Astrocyte of the cerebellum (primary cell): Measurements from ENCODE around the gene CTTNBP2.

Experiments used
- DNase-seq: peaks from one replicate; pipeline ENCODE4 v3.0.0-alpha.2; 2011; ENCODE audit warnings: low read depth
- H3K4me3 ChIP-seq: 2 replicates; pipeline ENCODE4 v1.5.1; 2011; ENCODE audit warnings: mild to moderate bottlenecking, low read depth, low read length, moderate library complexity
- in situ Hi-C: cut with HindIII; loops from 2 replicates; pipeline ENCODE4 v1.10.0; 2017; ENCODE audit warnings: low sequenced_read_pairs
- TF ChIP-seq, protein P1 (sequence below): IDR thresholded peaks from 2 replicates; pipeline ENCODE4 v1.5.1; 2012; ENCODE audit warnings: low read length, low read depth, moderate library complexity, mild to moderate bottlenecking; ENCODE audit errors: missing control alignments

The CTTNBP2 gene

DNA sequence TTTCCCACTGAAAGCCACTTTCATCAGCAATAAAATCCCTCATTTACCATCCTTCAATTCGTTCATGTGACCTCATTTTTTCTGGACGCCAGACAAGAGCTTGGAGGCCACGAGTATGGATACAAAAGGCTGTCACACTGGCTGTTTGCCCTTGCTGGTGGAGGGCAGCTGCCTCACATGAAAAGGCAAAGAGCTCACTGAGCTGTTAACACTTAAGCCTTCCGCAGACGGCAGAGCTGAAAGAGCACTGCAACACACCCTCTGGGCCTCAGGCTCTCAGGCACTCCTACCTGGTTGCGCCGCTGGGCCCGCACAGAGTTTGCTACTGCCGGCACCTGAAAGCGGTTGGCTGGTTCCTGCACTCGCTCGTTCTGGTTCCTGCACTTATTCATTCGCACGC is 199.9 kb downstream of the CTTNBP2 start:
- DNase-seq: no peak
- in situ Hi-C loops: no loop called here
- no peak overlapping the region for H3K4me3 ChIP-seq
- TF ChIP-seq, protein P1, sequence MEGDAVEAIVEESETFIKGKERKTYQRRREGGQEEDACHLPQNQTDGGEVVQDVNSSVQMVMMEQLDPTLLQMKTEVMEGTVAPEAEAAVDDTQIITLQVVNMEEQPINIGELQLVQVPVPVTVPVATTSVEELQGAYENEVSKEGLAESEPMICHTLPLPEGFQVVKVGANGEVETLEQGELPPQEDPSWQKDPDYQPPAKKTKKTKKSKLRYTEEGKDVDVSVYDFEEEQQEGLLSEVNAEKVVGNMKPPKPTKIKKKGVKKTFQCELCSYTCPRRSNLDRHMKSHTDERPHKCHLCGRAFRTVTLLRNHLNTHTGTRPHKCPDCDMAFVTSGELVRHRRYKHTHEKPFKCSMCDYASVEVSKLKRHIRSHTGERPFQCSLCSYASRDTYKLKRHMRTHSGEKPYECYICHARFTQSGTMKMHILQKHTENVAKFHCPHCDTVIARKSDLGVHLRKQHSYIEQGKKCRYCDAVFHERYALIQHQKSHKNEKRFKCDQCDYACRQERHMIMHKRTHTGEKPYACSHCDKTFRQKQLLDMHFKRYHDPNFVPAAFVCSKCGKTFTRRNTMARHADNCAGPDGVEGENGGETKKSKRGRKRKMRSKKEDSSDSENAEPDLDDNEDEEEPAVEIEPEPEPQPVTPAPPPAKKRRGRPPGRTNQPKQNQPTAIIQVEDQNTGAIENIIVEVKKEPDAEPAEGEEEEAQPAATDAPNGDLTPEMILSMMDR: no peak

DNA sequence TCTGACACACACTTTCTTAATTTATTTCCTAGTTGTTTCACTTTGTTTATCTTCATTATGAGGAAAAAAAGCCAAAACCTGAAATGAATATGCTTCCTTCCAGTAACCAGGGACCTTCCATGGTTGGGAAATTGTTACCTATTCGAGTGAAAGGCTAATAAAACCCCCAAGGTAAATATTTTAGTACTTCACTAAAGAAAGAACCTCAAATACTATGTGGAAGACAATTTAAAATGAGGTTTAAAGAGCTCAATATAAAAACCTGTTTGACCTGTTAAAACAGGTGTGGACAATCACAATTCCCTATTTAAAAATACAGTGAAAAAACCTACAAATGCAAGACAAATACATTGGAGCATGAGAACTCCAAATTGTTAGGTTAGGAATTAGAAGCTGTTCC is 200.8 kb downstream of the CTTNBP2 start:
- DNase-seq: no peak
- in situ Hi-C loops: no loop called here
- TF ChIP-seq, protein P1: no peak
- H3K4me3 ChIP-seq: no peak overlapping the region

DNA sequence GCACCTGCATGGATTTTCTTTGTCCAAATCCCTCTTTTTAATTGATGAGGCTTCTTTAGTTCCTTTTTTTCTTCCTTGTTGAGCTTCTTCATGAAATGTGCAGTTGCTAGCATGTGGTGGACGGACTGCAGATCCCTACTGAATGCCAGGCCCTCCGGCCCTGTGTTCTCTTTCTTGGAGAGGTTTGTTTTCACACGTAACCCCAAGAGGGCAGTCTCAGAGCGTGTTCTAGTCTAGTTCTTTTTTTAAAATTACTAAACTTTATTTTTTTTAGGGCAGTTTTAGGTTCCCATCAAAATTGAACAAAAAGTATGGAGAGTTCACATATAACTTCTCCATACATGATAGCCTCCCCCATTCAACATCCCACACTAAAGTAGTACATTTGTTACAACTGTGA is 203.4 kb downstream of the CTTNBP2 start:
- no peak for DNase-seq
- in situ Hi-C loops: no loop called here
- TF ChIP-seq, protein P1: no peak
- H3K4me3 ChIP-seq: no peak overlapping the region

DNA sequence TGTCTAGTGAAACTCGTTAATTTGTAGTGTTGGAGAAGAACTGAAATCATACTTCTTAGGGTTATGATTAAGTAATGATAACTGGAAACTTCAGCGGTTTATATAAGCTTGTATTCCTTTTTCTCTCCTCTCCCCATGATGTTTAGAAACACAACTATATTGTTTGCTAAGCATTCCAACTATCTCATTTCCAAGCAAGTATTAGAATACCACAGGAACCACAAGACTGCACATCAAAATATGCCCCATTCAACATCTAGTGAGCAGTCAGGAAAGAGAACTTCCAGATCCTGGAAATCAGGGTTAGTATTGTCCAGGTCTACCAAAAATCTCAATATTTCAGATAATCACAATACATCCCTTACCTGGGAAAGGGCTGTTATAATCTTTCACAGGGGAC is 205.8 kb downstream of the CTTNBP2 start:
- H3K4me3 ChIP-seq: no peak overlapping the region
- in situ Hi-C loops: no loop called here
- TF ChIP-seq, protein P1: no peak
- DNase-seq: no peak

DNA sequence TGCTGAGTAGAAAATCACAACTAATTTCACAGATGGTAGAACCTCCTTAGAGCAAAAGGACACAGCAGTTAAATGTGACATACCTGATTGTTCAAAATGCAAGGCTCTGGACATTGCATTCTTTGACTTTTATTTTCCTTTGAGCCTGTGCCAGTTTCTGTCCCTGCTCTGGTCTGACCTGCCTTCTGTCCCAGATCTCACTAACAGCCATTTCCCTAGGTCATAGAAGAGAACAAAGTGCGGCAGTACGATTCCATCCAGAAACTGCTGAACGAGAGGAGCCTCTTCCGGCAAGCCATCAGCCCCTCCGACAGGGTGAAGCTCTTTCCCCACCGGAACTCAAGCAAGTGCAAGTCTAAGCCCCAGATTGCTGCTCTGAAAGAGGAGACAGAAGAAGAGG is 206.6 kb downstream of the CTTNBP2 start:
- DNase-seq: no peak
- no peak overlapping the region for H3K4me3 ChIP-seq
- TF ChIP-seq, protein P1: no peak
- in situ Hi-C loops: no loop called here

DNA sequence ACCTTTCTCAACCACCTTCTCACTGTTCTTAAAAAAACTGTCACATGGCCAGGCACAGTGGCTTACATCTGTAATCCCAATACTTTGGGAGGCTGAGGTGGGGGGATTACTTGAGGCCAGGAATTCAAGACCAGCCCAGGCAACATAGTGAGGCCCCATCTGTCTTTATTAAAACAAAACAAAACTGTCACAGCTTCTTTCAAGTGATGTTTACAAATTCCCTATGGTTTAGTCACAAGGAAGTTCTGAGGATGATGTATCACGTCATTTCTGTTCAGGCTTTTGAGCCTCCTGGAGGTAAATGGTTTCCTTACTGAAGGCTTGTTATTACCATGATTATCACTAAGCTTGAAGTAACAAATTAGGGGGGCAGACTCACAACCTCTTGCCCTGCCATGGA is 207.2 kb downstream of the CTTNBP2 start:
- TF ChIP-seq, protein P1: no peak
- DNase-seq: no peak
- no peak overlapping the region for H3K4me3 ChIP-seq
- in situ Hi-C loops: no loop called here

DNA sequence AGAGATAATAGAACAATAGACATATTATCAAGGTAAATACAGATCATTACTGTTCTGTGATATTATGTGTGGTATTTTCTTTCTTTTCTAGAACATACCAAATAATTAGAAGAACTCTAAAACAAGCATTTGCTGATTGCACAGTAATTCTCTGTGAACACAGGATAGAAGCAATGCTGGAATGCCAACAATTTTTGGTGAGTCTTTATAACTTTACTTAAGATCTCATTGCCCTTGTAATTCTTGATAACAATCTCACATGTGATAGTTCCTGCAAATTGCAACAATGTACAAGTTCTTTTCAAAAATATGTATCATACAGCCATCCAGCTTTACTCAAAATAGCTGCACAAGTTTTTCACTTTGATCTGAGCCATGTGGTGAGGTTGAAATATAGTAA is 207.9 kb downstream of the CTTNBP2 start:
- no peak overlapping the region for H3K4me3 ChIP-seq
- TF ChIP-seq, protein P1: no peak
- in situ Hi-C loops: no loop called here
- no peak for DNase-seq
